ENCODE results near the gene IL21R.
"Not testable (repeated sequence)": the region's sequence is repeated elsewhere in the genome, so short reads cannot be mapped to it uniquely, and the experiment has no call there.

The IL21R gene

DNA sequence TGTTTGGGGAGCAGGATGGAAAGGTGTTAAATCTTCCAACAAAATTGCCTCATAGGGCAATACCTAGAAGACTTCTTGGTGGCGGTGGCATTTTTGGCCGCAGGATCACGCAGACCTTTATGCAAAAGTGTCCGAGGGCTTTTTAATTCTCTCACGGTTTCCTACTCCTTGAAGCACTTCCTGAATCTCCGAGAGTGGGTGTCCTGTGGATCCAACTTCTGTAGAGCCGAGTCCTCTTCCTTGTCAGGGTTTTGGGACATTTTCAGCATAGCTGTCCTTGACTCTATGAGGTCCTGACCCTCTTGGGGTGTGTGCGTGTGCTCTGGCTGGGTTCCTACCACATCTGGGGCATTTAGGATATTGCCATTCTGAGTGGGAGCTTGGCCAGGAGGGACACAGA lies 31.7 kb downstream of the IL21R start:
- DNase-seq (no peak), ATAC-seq (no peak)
- H3K4me3 Mint-ChIP-seq = no peak overlapping the region
- no peak overlapping the region for H3K27ac Mint-ChIP-seq
- peaks cover 75% of the 10 kb centered on the region for H3K36me3 Mint-ChIP-seq (ENCODE audit: low read depth)
- no peaks in the 10 kb centered on the region for H3K27me3 Mint-ChIP-seq
- H3K4me1 Mint-ChIP-seq = peaks cover 38% of the 10 kb centered on the region
- no peaks in the 10 kb centered on the region for H3K9me3 Mint-ChIP-seq

DNA sequence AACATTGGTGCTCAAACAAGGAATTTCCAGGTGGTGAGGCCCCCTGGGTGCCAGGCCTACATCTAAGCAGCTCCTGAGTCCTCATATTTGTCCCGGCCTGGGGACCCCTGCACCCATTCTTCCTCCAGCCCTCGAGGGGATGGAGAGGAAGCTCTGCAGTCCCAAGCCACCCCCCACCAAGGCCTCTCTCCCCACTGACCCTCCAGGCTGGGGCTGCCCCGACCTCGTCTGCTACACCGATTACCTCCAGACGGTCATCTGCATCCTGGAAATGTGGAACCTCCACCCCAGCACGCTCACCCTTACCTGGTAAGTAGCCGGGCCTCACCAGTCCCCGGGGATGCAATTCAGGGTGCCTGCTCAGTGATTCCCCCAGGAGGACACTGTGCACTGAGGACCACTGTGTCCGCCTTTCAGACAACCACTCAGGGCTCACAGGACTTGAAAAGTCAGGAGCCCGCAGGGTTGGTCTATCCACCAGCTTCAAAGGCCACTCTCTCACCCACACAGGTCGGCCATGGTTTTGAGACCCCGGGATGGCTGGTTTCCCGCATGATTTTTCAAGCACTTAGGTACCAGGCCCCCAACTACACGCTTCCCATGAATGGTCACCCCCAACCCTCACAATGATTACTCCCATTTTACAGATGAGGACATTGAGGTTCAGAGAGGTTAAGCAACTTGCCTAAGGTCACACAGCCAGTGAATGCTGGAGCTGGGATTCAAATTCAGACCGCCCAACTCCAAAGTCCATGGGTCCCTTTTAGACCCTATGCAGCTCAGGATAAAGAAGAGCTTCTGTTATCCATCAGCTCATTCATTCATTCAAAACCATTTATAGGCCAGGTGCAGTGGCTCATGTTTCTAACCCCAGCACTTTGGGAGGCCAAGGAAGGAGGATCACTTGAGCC lies 32.4 kb downstream of the IL21R start:
- H3K4me1 Mint-ChIP-seq = peaks cover 34% of the 10 kb centered on the region
- DNase-seq (peak; percentile 0), ATAC-seq (no peak)
- H3K27me3 Mint-ChIP-seq = no peaks in the 10 kb centered on the region
- H3K9me3 Mint-ChIP-seq = no peaks in the 10 kb centered on the region
- H3K36me3 Mint-ChIP-seq (ENCODE audit: low read depth) = peaks cover 76% of the 10 kb centered on the region
- H3K4me3 Mint-ChIP-seq = no peak overlapping the region
- H3K27ac Mint-ChIP-seq = no peak overlapping the region

DNA sequence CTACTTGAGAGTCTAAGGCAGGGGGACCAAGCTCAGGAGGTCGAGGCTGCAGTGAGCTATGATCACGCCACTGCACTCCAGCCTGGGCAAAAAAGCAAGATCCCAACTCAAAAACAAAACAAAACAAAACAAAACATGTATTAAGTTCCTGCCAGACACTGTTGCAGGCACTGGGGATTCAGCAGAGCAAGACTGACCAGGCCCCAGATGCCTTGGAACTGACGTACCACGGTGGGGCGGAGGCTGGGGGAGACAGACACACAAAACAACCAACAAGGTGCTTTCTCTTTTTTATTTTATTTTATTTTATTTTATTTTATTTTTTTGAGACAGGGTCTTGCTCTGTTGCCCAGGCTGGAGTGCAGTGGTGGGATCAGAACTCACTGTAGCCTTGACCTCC lies 33.2 kb downstream of the IL21R start:
- H3K27me3 Mint-ChIP-seq, ATAC-seq, H3K27ac Mint-ChIP-seq, H3K9me3 Mint-ChIP-seq, H3K4me3 Mint-ChIP-seq: not testable (repeated sequence)
- peaks cover 78% of the 10 kb centered on the region for H3K36me3 Mint-ChIP-seq (ENCODE audit: low read depth)
- peaks cover 29% of the 10 kb centered on the region for H3K4me1 Mint-ChIP-seq
- peak; percentile 0 for DNase-seq

DNA sequence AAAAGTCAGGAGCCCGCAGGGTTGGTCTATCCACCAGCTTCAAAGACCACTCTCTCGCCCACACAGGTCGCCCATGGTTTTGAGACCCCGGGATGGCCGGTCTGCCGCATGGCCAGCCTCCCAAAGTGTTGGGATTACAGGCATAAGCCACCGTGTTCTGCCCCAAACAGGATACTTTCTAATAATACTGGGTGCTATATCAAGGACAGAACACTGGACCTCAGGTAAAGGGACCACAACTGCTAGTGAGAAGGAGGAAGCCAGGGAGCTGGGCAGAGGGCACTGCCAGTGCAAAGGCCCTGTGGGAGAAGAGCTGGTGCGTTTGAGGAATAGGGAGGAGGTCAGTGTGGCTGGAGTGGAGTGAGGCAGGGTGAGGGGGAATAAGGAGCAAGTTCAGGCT lies 34.1 kb downstream of the IL21R start:
- Mint-ChIP-seq H3K4me3 (no peak overlapping the region), H3K4me1 (peaks cover 24% of the 10 kb centered on the region), H3K27ac (peak overlapping the region; percentile 62), H3K27me3 (no peaks in the 10 kb centered on the region), H3K9me3 (no peaks in the 10 kb centered on the region), H3K36me3 (ENCODE audit: low read depth) (peaks cover 76% of the 10 kb centered on the region)
- DNase-seq (peak; percentile 1), ATAC-seq (no peak)

DNA sequence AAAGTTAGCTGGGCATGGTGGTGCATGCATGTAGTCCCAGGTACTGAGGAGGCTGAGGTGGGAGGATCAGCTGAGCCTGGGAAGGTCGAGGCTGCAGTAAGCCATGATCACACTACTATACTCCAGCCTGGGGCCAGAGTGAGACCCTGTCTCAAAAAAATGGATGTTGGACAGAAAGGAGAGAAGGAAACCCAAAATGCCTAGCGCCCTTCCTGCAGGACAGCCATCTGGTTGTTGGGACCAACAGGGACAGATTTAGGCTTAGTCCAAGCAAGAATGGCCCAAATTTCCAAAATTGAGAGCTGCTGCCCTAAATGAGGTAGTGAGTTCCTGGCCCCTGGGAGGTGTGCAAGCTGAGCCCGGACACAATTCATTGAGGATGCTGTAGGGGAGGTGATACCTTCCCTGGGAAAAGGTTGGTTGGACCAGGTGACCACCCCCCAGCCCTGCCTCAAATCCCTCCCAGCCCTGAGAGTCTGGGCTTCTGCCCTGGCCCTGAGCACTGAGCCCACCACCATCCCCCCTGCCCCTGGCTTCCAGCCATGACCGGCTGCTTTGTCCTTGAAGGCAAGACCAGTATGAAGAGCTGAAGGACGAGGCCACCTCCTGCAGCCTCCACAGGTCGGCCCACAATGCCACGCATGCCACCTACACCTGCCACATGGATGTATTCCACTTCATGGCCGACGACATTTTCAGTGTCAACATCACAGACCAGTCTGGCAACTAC lies 35.1 kb downstream of the IL21R start:
- Mint-ChIP-seq H3K4me1 (peaks cover 22% of the 10 kb centered on the region), H3K27ac (peak overlapping the region; percentile 62), H3K36me3 (ENCODE audit: low read depth) (peaks cover 79% of the 10 kb centered on the region), H3K4me3 (no peak overlapping the region), H3K9me3 (no peaks in the 10 kb centered on the region), H3K27me3 (no peaks in the 10 kb centered on the region)
- ATAC-seq = no peak
- peak; percentile 0 for DNase-seq

DNA sequence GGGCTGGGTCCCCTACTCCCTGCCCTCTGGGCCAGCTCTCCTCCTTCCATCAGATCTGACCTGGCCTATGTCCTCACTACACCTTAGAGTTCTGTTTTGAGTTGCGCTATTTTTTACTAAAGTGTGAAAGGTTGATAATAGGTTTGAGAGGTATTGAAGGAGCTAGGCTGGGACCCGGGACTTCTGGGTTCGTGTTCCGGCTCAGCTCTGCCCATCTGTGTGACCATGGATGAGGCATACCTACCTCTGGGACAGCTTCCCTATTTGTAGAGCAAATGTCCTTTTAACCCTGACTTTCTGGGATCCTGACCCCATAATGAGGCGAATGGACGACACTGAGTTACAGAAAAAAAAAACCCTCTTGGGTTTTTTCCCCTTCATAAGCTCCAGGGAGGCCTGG lies 36.0 kb downstream of the IL21R start:
- H3K27ac Mint-ChIP-seq = no peak overlapping the region
- no peaks in the 10 kb centered on the region for H3K9me3 Mint-ChIP-seq
- no peaks in the 10 kb centered on the region for H3K27me3 Mint-ChIP-seq
- H3K4me3 Mint-ChIP-seq = no peak overlapping the region
- peaks cover 23% of the 10 kb centered on the region for H3K4me1 Mint-ChIP-seq
- ATAC-seq = no peak
- DNase-seq = no peak
- peaks cover 81% of the 10 kb centered on the region for H3K36me3 Mint-ChIP-seq (ENCODE audit: low read depth)

DNA sequence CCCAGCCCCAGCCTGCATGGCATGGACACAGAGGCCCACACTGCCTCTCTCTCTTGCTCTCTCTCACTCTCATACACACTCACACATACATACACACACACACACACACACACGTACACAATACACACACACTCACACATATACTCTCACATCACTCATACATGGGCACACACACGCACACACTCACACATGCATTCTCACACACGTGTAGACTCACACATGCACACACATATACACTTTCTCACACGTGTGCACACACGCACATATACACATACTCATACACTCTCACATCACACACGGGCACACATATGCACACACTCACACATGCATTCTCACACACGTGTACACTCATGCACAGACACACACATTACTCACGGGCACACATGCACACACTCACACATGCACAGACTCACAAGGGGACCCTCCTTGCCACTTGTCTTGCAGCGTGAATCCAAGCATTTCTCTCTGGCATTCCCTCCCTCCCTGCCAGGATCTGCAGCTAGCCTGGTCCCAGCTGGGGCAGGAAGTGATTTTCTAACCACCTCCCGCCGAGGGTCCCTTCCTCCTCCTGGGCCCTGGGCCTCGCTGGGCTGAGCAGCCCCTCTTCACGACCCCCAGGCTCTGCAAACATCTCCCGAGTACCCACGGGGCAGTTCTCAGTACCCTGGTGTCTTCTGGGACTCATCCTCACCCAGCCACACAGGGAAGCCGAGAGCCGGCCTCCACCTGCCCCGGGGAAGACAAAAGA lies 37.5 kb downstream of the IL21R start:
- H3K36me3 Mint-ChIP-seq (ENCODE audit: low read depth) = peaks cover 81% of the 10 kb centered on the region
- peak overlapping the region; percentile 28 for H3K27ac Mint-ChIP-seq
- DNase-seq (no peak), ATAC-seq (peak; percentile 8)
- peaks cover 37% of the 10 kb centered on the region for H3K4me1 Mint-ChIP-seq
- H3K4me3 Mint-ChIP-seq = no peak overlapping the region
- no peaks in the 10 kb centered on the region for H3K9me3 Mint-ChIP-seq
- no peaks in the 10 kb centered on the region for H3K27me3 Mint-ChIP-seq

DNA sequence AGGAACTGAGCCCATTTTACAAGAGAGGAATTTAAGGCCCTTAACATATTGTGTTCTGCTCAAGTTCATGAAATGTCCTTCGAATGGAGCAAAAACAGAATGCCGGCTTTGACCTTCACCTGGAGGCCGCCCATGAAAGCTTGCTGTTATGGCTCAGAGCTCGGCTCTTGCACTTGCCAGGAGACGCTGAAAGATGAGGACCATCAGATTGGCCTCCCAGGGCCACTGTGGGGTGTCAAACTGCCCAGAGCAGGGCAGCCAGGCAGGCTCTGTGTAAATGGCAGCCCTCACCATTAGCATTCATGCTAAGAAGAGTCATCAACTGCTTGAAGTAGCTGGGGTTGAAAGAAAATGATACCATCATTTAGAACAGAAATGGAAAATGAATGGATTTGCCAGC lies 39.3 kb downstream of the IL21R start:
- Mint-ChIP-seq H3K27ac (peak overlapping the region; percentile 41), H3K27me3 (no peaks in the 10 kb centered on the region), H3K4me1 (peaks cover 52% of the 10 kb centered on the region), H3K9me3 (no peaks in the 10 kb centered on the region), H3K4me3 (no peak overlapping the region), H3K36me3 (ENCODE audit: low read depth) (peaks cover 83% of the 10 kb centered on the region)
- DNase-seq = no peak
- no peak for ATAC-seq

DNA sequence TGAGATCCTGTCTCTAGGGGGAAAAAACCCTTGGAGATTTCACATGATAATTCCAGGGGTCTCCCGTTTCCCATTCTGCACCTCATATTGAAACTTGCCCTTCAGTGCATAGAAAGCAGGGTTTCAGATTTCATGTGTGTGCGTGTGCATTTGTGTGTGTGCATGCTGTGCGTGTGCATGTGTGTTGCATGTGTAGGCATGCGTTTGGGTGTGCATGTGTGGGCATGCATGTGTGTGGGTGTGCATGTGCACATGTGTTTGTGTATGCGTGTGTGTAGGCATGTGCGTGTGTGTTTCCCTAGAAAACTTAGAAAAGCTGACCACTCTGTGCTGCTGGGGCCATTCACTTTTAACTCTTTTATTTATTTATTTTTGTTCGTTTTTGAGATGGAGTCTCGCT lies 40.0 kb downstream of the IL21R start:
- Mint-ChIP-seq H3K4me3 (no peak overlapping the region), H3K4me1 (peaks cover 59% of the 10 kb centered on the region), H3K27me3 (no peaks in the 10 kb centered on the region), H3K27ac (no peak overlapping the region), H3K9me3 (no peaks in the 10 kb centered on the region), H3K36me3 (ENCODE audit: low read depth) (peaks cover 83% of the 10 kb centered on the region)
- ATAC-seq (no peak), DNase-seq (no peak)

DNA sequence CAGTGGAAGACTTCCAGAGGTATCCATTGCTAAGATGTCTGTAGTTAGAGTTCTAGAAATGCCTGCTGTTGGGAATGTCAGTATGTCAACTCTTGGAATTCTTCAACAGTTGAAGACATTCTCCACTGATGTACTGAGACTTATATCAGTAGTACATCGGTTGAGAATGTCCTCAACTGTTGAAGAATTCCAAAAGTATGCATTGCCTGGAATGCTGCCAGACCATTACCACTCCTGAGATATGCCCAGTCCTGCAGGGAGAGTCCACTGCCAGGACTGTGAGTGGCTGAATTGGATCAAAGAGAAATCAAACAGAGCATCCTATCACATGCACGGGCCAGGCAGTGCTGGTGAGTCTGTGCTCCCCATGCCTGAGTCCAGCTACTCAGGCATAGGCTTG lies 42.0 kb downstream of the IL21R start:
- no peaks in the 10 kb centered on the region for H3K9me3 Mint-ChIP-seq
- DNase-seq = no peak
- peaks cover 83% of the 10 kb centered on the region for H3K36me3 Mint-ChIP-seq (ENCODE audit: low read depth)
- H3K27me3 Mint-ChIP-seq = no peaks in the 10 kb centered on the region
- no peak overlapping the region for H3K4me3 Mint-ChIP-seq
- H3K4me1 Mint-ChIP-seq = peaks cover 79% of the 10 kb centered on the region
- peak overlapping the region; percentile 56 for H3K27ac Mint-ChIP-seq
- no peak for ATAC-seq

DNA sequence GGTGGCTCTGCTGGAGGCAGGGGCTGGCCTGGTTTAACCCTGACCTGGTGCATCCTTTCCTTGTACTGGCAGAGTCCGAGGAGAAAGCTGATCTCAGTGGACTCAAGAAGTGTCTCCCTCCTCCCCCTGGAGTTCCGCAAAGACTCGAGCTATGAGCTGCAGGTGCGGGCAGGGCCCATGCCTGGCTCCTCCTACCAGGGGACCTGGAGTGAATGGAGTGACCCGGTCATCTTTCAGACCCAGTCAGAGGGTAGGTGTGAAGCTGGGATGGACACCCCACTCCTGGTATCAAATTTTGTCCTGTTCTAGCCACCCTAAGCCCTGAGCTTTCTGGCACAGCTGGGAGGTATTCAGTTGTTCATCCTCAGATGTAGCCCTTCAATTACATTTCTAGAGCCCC lies 42.5 kb downstream of the IL21R start:
- no peaks in the 10 kb centered on the region for H3K27me3 Mint-ChIP-seq
- DNase-seq = no peak
- peak overlapping the region; percentile 79 for H3K27ac Mint-ChIP-seq
- H3K36me3 Mint-ChIP-seq (ENCODE audit: low read depth) = peaks cover 83% of the 10 kb centered on the region
- no peak for ATAC-seq
- peaks cover 81% of the 10 kb centered on the region for H3K4me1 Mint-ChIP-seq
- H3K4me3 Mint-ChIP-seq = no peak overlapping the region
- H3K9me3 Mint-ChIP-seq = no peaks in the 10 kb centered on the region

DNA sequence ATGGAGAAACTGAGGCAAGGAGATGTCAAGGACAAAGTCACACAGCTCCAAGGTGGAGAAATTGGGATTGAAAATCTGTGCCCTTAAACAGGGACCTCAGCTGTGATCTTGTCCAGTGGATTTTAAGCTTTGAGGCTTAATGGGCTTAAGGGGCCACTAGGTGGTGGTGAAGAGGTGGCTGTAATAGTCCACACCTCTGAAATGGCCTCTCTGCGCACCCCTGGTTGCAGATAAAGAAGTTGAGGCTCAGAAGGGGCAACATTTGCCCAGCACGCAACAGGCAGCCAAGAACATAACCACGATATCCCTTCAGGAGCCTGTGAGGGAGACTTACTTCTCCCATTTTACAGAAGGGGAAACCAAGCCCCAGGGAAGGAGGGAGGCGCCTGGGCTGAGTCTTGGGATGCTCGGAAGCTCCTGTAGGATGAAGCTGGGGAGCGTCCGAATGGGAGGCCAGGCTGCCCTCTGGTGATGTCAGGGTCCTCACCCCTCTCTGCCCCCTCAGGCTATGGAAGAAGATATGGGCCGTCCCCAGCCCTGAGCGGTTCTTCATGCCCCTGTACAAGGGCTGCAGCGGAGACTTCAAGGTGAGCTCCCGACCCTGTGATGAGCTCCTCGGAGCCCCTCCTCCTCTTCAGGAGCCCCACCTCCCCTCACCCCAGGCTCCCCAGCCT lies 43.7 kb downstream of the IL21R start:
- Mint-ChIP-seq H3K36me3 (ENCODE audit: low read depth) (peaks cover 88% of the 10 kb centered on the region), H3K27ac (peak overlapping the region; percentile 79), H3K4me3 (no peak overlapping the region), H3K27me3 (no peaks in the 10 kb centered on the region), H3K4me1 (peaks cover 91% of the 10 kb centered on the region), H3K9me3 (no peaks in the 10 kb centered on the region)
- DNase-seq (no peak), ATAC-seq (no peak)

DNA sequence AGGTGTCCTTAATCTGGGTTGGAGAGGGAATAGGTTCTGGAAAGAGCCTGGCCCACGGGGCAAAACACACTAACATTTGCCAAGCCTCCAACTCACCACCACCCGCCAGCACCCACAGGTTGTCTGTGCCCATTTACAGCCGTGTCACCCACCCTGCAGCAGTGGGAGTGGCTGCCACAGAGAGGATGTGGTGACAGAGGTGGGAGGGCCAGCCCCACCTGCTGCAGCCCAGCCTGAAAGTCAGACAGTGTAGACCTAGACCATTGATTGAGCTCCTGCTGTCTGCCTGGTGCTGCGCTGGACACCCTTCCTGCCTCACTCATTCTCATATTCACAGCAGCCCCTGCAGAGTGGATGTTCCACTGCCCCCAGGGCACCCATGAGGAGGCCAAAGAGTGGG lies 44.7 kb downstream of the IL21R start:
- no peaks in the 10 kb centered on the region for H3K27me3 Mint-ChIP-seq
- H3K36me3 Mint-ChIP-seq (ENCODE audit: low read depth) = peaks cover 87% of the 10 kb centered on the region
- peak overlapping the region; percentile 67 for H3K27ac Mint-ChIP-seq
- DNase-seq (peak; percentile 66), ATAC-seq (peak; percentile 48)
- no peaks in the 10 kb centered on the region for H3K9me3 Mint-ChIP-seq
- H3K4me1 Mint-ChIP-seq = peaks cover 95% of the 10 kb centered on the region
- peak overlapping the region; percentile 18 for H3K4me3 Mint-ChIP-seq

DNA sequence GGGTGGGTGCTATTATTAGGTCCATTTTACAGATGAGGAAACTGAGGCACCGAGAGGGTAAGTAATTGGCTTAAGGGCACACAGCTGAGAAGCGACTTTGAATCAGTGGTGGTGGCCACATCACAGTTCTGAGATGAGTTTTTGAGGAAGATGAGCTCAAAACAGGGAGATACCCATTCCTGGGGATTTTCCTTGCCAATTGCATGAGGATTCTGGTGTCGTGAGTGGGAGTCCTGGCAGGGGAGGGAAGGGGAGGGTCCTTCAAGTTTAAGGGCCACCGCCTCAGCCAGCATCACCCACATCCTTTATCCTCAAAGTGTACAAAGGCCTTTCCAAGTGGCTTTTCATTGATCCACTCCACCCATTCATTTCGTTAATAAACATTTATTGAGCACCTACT lies 45.3 kb downstream of the IL21R start:
- Mint-ChIP-seq H3K36me3 (ENCODE audit: low read depth) (peaks cover 87% of the 10 kb centered on the region), H3K27me3 (no peaks in the 10 kb centered on the region), H3K4me1 (peaks cover 99% of the 10 kb centered on the region), H3K9me3 (no peaks in the 10 kb centered on the region), H3K27ac (peak overlapping the region; percentile 67), H3K4me3 (peak overlapping the region; percentile 18)
- no peak for ATAC-seq
- no peak for DNase-seq
